HuH-7 (cell line): Measurements from ENCODE around the gene ATP6V0C.

Source experiments
- DNase-seq: peaks from one replicate; pipeline ENCODE4 v3.0.0; 2011; ENCODE audit warnings: low spot score

ATP6V0C gene

GRCh38 chr16:2513405-2514332 lies at the start of gene ATP6V0C:
Gene ATP6V0C, plus strand, starts transcription at chr16:2513952. Its CDS starts 152 bp downstream, at chr16:2514104.
- DNase-seq: peak; percentile 91

DNA sequence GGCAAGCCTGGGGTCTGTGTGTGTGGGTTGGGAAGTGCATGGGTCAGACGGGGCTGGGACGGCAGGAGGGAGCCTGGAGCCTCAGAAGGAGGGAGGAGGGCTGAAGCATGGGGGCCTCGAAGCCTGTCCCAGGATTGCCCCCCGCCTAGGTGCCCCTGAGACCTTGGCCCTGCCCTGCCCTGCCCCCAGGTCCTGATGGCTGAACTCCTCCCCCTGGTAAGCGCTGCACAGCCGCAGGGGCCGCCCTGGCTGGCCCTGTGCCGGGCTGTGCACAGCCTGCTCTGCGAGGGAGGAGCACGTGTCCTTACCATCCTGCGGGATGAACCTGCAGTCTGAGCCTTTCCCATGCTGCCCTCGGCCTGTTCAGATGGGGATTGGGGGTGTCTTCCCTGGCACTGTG lies 49.4 kb upstream of the ATP6V0C start:
- no peak for DNase-seq

DNA sequence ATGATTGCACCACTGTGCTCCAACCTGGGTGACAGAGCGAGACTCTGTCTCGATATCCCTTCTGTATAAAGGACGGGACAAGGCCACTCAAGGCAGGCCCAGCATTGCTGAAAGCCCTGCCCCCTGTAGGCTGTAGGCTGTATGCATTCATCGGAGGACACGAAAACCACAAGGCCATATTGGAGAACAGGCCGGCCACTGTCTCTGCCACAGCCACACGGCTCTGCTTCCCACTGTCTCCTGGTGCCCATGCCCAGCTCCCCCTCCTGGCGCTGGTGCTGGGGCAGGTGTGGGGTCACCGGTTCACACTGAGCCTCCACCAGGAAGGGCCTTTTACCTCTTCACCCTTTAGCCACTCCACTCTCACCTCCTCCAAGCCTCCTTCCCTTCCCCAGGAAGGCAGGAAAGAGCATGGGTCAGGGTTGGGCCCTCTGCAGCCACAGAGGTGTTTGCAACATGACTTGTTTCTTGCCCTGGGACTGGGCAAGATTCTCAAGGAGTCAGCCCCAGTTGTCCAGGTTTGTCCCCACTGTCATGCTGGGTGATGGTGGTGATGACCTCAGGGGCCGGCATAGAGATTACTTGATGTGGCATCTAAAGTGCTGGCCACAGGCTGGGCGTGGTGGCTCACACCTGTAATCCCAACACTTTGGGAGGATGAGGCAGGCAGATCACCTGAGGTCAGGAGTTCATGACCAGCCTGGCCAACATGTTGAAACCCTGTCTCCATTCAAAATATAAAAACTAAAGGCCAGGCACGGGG lies 47.9 kb upstream of the ATP6V0C start:
- no peak for DNase-seq

GRCh38 chr16:2466667-2467527 lies 46.9 kb upstream of the ATP6V0C start:
- DNase-seq: no peak

DNA sequence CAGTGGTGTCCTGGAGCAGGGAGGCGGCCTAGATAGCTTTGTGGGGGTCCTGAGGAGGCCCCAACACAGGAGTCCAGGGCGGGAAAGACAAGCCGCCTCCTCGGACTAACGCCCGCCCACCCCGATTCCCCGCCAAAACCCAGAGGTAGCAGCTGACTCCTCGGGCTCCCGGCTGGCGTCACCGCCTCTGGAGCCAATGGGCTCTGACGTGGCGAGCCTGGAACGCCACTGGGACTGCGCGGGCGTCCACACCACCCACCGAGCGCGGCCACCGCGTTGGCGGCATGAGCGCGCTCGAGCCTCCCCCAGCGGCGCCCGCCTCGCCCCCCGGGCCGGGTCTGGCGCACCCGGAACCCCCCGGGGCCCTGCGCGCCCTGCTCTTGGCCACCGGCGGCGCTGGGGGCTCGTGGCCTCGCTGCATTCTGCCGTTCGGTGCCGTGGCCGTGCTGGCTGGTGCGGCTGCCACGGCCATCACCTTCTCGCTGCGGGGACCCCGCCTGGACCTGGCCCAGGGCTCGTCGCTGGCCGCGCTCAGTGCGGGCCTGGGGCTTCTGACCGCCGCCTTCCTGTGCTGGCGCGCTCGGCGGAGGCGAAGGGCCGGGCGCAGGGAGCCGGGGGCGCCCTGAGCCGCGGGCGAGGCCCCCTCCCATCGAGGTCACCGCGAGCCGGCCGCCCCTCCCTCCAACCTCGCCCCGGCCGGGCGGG lies 46.1 kb upstream of the ATP6V0C start:
- DNase-seq: no peak

GRCh38 chr16:2468233-2468724 lies 45.5 kb upstream of the ATP6V0C start:
- DNase-seq: no peak

GRCh38 chr16:2468725-2469398 lies 44.9 kb upstream of the ATP6V0C start:
- DNase-seq: peak; percentile 69

DNA sequence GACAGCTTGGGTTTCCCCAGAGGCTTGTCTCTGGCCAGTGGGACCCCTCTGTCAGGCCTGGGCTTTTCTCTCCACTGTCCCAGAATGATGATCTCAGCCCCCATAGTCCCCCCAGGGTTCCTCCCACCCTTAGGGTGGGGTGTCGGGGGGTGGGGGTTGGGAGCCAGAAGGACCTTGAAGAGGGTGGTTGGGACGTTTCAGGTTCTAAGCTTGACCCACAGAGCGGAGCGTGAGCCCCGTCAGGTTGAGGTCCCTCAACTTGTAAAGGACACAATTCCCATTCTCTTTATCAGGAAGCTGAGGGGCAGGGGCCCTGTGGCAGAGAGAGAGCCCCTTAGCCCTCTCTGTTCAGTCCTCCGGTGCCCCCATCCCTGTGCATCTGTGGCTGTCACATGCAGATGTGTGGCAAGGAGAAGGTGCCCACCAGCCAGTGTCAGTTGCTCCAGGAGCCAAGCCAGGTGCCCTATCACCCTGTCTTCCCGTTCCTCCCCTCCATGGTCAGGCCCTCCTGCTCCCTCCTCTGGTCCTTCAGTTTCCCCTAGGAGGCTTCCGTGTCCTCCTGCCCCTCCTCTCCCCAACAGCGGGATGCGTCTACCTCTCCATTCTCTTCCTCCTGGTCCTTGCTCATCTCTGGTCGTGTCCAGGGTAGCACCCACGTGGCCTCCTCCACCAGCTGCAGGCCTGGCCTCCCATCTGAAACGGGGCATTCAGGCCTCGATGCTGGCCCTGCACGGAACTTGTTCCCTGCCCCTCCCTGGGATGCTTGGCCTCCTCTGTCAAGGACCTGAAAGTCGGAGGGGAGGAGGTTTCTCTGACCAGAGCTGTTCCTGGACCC lies 44.1 kb upstream of the ATP6V0C start:
- no peak for DNase-seq

DNA sequence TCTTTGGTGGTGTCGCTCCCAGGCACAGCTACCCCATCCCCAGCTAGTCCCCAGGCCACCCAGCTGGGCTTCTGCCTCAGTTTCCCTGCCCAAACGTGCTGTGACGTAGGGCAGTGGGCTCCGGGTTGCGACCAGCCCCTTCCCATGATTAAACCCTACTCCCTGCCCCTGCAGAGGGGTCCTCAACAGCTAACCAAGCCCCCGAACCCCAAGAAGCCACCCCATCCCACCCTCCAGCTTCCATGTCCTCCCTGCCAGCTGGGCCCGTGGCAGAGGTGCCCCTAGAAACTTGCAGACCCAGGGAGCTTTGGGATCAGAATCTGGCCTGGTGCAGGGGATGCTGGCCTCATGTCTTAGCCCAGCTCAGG lies 43.5 kb upstream of the ATP6V0C start:
- no peak for DNase-seq

DNA sequence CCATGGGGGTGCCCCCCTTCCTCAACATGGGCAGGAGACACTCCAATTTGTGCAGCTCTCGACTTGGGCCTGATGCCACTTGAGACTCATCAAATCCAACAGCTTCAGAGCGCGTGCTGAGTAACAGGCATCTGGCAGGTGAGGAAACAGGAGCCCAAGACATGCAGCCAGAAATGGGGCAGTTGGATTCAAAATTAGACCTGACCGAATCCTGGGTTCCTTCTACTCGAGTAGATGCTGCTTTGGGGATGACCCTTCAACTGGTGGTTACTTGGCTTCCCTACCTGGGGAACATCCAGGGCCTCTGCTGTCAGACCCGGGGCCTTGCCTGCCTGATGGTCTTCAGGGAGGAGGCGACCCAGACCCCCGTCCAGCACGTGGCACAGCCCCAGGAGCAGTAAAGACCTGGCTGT lies 43.1 kb upstream of the ATP6V0C start:
- no peak for DNase-seq

DNA sequence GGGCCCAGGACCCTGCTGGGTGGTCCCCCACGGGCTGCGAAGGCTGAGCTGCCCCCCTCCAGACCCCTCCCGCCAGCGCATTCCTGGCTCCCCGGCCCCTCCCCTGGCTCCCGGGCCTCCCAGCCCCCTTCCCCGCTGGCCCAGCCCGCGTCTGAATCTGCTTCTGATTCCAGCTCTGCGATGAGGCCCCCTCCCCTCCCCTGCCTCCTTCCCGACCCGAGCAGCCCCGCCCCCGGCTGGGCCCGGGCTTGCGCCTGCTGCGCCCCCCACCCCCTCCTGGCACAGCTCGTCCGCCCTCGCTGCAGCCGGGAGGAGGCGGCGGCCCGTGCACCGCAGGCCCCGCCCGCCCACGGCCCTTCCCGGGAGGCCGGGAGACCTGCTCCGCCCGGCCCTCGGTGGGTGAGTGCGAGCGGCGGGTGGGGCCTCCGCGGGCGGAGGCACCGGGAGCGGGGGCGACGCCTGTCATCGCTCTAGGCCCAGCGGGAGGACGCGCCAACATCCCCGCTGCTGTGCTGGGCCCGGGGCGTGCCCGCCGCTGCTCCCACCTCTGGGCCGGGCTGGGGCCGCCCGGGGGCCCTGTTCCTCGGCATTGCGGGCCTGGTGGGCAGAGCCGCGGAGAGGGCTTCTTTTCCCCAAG lies 42.6 kb upstream of the ATP6V0C start, which contains the start of gene NTN3:
Gene NTN3 (plus strand): TSS at position 282 of the 637 bp plus-strand sequence. CDS start 405 bp downstream, outside the sequence.
- peak; percentile 63 for DNase-seq

GRCh38 chr16:2471653-2472487 lies 41.9 kb upstream of the ATP6V0C start:
- DNase-seq: no peak

- DNase-seq: no peak
Measured at GRCh38 chr16:2472488-2472864, 41.3 kb upstream of the ATP6V0C start.

DNA sequence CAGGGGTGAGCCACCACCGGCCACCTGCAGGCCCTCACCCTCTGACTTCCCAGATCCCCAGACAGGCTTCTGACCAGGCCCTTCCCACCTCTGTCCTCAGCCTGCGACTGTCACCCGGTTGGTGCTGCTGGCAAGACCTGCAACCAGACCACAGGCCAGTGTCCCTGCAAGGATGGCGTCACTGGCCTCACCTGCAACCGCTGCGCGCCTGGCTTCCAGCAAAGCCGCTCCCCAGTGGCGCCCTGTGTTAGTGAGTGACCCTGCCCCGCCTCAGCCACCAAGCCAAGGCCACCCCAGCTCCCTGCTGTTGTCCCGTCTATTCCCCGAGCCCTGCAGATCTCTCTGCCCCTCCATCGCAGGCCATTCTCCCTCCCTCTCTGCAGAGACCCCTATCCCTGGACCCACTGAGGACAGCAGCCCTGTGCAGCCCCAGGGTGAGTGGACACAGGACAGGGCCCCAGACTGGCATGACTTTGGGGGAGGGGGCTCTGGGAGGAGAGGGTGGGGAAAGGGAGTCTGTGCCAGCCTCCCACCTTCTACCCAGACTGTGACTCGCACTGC lies 40.8 kb upstream of the ATP6V0C start:
- no peak for DNase-seq

DNA sequence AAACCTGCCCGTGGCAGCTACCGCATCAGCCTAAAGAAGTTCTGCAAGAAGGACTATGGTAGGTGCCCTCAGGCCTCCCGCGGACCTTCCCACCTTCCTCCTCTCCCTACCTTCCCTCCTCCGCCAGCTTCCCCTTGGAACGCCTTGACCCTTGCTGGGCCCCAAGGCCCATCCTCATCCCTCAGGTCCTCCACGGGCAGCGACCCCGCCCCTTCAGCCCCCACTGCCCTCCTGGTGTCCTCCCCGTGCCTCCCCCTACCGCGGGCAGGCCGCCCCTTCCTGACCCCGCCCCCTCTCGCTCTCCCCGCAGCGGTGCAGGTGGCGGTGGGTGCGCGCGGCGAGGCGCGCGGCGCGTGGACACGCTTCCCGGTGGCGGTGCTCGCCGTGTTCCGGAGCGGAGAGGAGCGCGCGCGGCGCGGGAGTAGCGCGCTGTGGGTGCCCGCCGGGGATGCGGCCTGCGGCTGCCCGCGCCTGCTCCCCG lies 40.3 kb upstream of the ATP6V0C start:
- DNase-seq: peak; percentile 66

DNA sequence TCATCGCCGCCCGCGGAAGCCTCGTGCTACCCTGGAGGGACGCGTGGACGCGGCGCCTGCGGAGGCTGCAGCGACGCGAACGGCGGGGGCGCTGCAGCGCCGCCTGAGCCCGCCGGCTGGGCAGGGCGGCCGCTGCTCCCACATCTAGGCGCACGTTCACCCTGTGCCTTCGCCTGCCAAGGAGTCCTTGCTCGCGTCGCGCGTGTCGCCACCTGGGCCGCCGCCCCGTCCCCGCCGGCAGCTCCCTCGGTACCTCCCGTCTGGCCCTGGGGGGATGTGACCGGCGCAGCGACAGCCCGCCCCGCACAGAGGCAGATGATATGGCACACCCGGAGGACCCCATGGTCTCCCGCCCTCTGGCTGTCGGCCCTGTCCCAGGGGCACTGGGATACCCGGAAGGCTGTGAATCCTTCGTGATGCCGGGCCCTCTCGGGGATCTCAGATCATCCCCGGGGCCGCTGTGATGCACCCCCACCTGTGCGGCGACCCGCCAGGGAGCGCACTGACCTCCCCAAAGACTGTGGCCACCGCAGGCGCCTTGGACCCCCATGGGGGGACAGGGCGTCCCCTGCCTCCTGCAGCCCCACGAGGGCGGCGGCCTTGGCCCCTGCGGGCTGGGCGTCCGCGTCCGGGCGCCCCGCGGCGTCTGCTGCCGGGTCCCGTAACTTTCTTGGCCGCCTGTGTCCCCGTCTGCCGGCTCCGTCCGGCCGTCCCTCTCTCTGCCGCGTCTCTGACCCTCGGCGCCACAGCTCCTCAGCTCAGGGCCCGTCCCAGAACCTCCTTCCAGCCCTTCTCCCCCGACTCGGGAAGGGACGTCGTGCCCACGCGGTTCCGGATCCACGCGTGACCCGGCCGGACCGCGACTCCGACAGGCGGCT lies 39.5 kb upstream of the ATP6V0C start:
- peak; percentile 72 for DNase-seq
